Gastroesophageal sphincter (tissue), 3 donors: ENCODE data around the gene SETBP1.

ENCODE experiments used
- CTCF ChIP-seq, 4 experiments: fragments of 200-600 bp in 2 of 4; fragments of 450-650 bp in 2 of 4; sonication (generic) in 1 of 4; IDR thresholded peaks; one replicate each; pipeline ENCODE4 v1.5.1; 2017 to 2019; ENCODE audit warnings: antibody characterized with exemption in 4 of 4, mild to moderate bottlenecking in 2 of 4, moderate library complexity in 2 of 4
- EP300 ChIP-seq: sonication (generic); formaldehyde crosslinking; IDR thresholded peaks from one replicate; pipeline ENCODE4 v1.6.1; 2017; ENCODE audit warnings: antibody characterized with exemption, mild to moderate bottlenecking
- POLR2AphosphoS5 ChIP-seq: sonication (generic); formaldehyde crosslinking; IDR thresholded peaks from one replicate; pipeline ENCODE4 v1.6.1; 2017; ENCODE audit warnings: antibody characterized with exemption

GRCh38 chr18:44632469-44633145, 48.1 kb upstream of the SETBP1 start:
- TF ChIP-seq CTCF (IDR thresholded peaks at IDR 0.05), result no peak
- no peak for TF ChIP-seq EP300
- no peak for TF ChIP-seq POLR2AphosphoS5
